ENCODE data around the gene RARB.

The RARB gene

GRCh38 chr3:25556447-25556846 lies 128.4 kb downstream of the RARB start:
- no peak for DNase-seq

GRCh38 chr3:25557694-25558093 lies 129.6 kb downstream of the RARB start:
- no peak for DNase-seq

GRCh38 chr3:25558121-25558520 lies 130.1 kb downstream of the RARB start:
- DNase-seq: no peak

GRCh38 chr3:25558796-25559195 lies 130.7 kb downstream of the RARB start:
- no peak for DNase-seq

GRCh38 chr3:25563601-25564000 lies 135.5 kb downstream of the RARB start:
- DNase-seq: no peak

GRCh38 chr3:25564075-25564474 lies 136.0 kb downstream of the RARB start:
- no peak for DNase-seq

GRCh38 chr3:25565807-25566206 lies 137.7 kb downstream of the RARB start:
- DNase-seq: no peak

- no peak for DNase-seq
Measured at GRCh38 chr3:25566358-25566920, 138.4 kb downstream of the RARB start.

- DNase-seq: no peak
Measured at GRCh38 chr3:25567388-25567787, 139.3 kb downstream of the RARB start.

- no peak for DNase-seq
Measured at GRCh38 chr3:25567806-25568524, 139.9 kb downstream of the RARB start.

GRCh38 chr3:25568525-25569078 lies 140.5 kb downstream of the RARB start:
- no peak for DNase-seq

- DNase-seq: no peak
Measured at GRCh38 chr3:25571285-25571684, 143.2 kb downstream of the RARB start.

GRCh38 chr3:25572336-25572735 lies 144.3 kb downstream of the RARB start:
- no peak for DNase-seq

- DNase-seq: no peak
Measured at GRCh38 chr3:25572919-25573385, 144.9 kb downstream of the RARB start.

- no peak for DNase-seq
Measured at GRCh38 chr3:25573386-25574171, 145.5 kb downstream of the RARB start.

GRCh38 chr3:25574172-25574765 lies 146.2 kb downstream of the RARB start:
- DNase-seq: no peak

- DNase-seq: no peak
Measured at GRCh38 chr3:25575001-25575400, 146.9 kb downstream of the RARB start.

GRCh38 chr3:25576146-25576545 lies 148.1 kb downstream of the RARB start:
- DNase-seq: no peak

- DNase-seq: no peak
Measured at GRCh38 chr3:25576831-25577454, 148.9 kb downstream of the RARB start.

- DNase-seq: no peak
Measured at GRCh38 chr3:25578059-25578458, 150.0 kb downstream of the RARB start.

- no peak for DNase-seq
Measured at GRCh38 chr3:25580534-25580933, 152.5 kb downstream of the RARB start.

- no peak for DNase-seq
Measured at GRCh38 chr3:25581335-25581734, 153.3 kb downstream of the RARB start.

GRCh38 chr3:25581823-25582222 lies 153.8 kb downstream of the RARB start:
- DNase-seq: no peak
